HG03575 (cell line): Measurements from ENCODE around the gene CROCC2.

Experiments
- ATAC-seq: cut with Tn5 transposase; IDR thresholded peaks from one replicate; pipeline ENCODE4 v1.9.1; 2021; ENCODE audit not compliant: unreplicated experiment, insufficient number of reproducible peaks, low FRiP score; ENCODE audit errors: extremely low read depth

The CROCC2 gene

DNA sequence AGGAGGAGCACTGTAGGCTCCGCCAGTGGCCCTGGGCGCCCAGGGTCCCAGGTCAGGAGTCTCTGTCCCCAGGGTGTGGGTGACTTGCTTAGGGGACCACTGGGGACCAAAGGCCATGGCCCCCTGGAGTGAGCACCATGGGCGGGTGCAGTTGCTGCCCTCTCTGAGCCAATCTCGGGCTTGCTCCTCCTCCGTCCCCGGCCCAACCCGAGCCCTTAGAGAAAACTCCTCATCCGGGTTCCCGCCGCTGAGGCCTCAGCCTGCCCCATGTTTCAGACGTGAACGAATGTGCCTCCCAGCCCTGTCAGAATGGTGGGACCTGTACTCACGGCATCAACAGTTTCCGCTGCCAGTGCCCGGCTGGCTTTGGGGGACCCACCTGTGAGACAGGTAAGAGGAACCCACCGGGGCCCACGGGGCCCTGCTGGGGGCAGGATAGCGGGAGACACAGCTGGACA is 130.9 kb downstream of the CROCC2 start:
- no peak for ATAC-seq

GRCh38 chr2:241037498-241037897 is 131.4 kb downstream of the CROCC2 start:
- ATAC-seq, result no peak

- no peak for ATAC-seq
Observed at GRCh38 chr2:241038374-241039180, 132.4 kb downstream of the CROCC2 start.

DNA sequence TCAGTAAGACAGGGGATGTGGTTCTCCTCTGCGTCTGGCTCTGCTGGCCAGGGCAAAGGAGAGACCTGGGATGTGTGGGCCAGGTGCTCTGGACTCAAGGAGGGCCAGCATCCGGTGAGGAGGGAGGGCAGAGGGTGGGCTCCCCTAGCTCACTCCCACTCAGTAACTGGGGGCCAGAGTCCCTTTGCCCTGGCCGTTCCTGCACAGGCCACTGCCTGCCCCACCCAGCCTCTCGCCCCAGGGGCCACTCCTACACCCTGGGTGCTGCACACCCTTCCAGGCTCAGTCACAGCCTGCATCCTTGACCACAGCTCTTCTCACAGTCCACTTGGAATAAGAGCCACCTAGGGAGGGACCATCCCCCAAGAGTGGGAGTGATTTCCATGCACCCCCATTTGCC is 133.3 kb downstream of the CROCC2 start:
- ATAC-seq, result no peak

GRCh38 chr2:241040081-241040803 is 134.1 kb downstream of the CROCC2 start:
- no peak for ATAC-seq

GRCh38 chr2:241041589-241042158 is 135.5 kb downstream of the CROCC2 start:
- no peak for ATAC-seq
